Stimulated activated CD8-positive, alpha-beta memory T cell treated with anti-CD3 and anti-CD28 coated beads, Interleukin-7, amount 100 ng/mL, for 24 hours (primary cell): ENCODE measurements around the gene IP6K2.
"Not testable (repeated sequence)": the region's sequence is repeated elsewhere in the genome, so short reads cannot be mapped to it uniquely, and the experiment has no call there.

Source experiments
- DNase-seq: peaks from one replicate; pipeline ENCODE4 v3.0.0-alpha.2; 2020; ENCODE audit warnings: low read depth

The IP6K2 gene

DNA sequence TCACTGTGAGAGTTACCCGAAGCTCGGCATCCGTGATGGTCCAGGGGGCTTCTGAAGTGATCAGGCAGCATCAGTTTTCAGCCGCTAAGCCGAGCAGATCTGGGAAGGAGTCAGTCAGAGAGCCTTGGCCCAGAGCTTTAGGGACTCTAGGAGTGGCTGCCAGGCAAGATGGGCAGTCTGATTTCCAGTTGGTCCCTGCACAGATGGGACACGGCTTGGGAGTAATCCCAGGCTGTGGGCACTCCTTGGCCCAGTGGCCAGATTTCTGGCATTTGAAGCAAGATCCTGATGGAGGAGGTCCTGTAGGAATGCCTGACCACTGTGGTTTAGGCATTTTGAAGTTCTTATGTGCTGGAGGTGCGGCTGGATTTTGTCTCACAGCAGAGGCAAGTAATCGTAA, 10.5 kb upstream of the IP6K2 start:
- no peak for DNase-seq

DNA sequence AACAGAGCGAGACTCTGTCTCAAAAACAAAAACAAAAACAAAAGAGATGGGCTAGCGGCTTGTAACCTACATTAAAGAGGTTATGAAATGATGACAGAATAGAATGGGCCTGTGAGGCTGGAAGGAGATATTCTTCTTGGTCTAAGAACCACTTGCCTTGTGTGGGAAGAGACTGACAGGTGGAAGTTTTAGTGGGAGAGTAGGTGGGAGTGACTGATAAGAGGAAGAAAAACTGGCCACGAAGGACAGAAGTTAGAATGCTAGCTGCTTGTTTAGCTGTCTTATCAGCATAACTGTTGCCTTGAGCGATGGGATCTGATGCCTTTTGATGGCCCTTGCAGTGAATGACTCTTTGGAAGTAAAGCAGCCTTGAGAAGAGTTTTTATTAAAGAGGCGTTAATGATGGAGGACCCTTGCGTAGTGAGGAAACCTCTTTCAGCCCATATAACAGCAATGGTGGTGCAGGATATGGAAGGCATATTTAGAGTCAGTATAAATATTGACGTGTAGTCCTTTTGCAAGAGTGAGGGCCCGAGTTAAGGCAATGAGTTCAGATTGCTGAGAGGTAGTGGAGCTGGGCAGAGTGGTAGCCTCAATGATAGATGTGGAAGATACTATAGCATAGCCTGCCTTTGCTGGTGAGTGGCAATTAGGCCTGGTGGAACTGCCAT, 8.3 kb upstream of the IP6K2 start:
- not testable (repeated sequence) for DNase-seq

DNA sequence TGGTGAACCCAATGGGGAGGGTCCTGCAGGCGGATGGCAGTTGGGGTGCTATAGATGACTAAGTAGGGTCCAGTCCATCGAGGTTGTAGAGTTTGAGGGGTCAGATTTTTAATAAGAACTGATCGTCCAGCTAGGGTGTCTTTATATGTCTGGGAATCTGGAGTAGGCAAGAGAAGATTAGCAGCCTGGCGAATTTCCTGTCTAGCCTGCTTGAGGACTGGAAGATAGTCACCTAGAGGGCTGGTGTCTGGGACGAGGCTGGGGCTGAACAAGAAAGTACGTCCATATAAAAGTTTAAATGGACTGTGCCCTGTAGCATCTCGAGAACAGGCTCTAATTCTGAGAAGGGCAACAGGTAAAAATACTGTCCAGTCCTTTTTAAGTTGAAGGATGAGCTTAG, 6.7 kb upstream of the IP6K2 start:
- DNase-seq = no peak

DNA sequence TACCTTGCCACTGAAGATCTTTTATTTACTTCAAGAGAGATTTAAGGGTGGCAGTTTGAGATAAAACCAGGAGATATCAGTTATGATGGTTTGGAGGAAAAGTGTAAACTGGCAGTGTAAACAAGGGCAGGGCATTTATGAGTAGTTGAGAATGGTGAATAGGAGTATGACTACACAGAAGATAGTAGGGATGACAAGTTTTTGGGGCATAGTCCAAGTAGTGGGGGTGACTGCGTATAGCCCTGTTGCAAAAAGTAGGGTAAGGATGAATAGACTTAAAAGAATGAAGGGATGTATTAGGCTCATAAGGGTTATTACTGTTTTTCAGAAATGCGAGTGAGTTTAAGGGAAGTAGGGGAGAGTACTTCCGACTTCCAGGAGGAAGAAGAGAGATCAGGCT, 6.3 kb upstream of the IP6K2 start:
- DNase-seq = not testable (repeated sequence)

DNA sequence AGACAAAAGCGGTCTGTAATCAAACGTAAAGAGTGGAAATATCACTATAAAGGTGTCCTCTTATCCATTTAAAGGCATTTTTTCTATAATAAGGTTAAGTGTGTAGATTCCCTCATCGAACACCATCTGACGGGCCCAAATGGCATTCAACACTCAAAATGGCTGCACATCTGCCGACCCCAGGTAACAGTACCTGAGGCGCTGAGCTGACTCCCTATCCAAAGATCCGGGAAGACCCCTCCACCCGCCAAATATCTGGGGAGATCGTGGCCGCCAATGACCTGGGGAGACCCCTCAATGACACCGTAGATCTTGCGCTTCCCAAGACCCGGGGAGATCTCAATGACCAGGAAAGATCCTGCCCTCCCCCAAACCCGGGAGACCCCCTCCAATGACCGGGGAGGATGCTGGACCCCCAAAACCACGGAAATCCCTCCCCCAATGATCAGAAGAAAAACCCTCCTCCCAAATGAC, 476 bp downstream of the IP6K2 start:
- no peak for DNase-seq

DNA sequence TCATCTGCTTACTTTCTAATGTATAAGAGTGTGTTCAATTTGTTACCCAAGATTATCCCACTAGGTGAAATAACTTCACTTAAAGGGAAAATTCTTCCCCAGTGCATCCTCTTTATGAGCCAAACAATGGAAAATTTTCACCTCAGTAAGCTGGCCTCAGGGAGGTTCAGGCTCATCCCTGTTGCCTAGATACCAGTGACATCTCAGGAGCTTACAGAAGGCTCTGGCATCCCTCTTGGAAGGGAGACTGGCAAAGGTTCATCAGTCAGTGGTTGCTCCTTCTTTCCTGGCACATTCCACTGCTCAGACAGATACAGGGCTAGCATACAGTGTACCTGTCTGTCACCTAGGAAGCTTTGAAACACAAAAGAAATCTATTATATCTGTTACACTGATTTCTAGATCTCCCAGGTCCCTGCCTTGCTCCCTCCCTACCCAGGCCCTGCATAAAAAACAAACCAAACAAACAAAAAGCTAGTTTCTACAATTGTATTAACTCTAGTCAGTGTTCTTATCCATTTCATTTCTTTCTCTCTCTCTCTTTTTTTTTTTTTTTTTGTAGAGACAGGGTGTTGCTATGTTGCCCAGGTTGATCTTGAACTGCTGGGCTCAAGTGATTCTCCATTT, 1.7 kb downstream of the IP6K2 start:
- DNase-seq = no peak

DNA sequence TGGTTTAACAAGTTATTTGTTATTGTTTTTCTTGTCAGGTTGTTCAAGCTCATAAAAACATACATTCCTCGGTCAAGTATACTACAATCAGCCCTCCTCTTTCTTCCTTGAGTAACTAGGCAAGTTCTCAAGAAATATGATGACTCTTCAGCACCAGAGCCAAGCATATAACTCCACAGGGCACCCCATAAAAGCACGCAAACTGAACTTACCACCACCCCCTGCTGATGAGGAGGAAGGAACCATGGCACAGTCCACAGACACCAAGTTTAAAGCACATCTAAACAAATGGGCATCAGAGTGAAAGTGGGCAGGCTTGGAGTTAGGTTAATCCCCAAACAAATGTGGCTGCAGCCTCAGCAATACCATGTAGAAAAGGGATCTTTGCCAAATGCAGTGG, 5.3 kb downstream of the IP6K2 start:
- no peak for DNase-seq

DNA sequence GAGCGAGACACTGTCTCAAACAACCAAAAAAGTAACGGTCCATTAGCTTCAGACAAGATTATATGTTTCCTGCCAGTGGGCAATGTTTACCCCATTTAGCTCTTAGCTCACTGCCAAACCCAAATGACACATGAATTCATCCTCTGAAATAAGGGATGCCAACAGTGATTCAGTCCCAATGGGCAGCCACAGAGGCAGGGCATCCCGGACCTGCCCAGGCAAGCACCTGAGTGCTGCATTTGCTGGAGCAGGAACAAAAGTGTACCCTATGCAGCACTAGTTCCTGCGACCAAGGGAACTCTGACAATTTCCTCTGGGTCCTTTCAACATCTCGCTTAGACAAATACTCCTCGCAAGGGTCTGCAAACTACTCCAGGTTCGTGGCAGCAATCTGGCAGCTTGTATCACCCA, 8.0 kb downstream of the IP6K2 start:
- no peak for DNase-seq

DNA sequence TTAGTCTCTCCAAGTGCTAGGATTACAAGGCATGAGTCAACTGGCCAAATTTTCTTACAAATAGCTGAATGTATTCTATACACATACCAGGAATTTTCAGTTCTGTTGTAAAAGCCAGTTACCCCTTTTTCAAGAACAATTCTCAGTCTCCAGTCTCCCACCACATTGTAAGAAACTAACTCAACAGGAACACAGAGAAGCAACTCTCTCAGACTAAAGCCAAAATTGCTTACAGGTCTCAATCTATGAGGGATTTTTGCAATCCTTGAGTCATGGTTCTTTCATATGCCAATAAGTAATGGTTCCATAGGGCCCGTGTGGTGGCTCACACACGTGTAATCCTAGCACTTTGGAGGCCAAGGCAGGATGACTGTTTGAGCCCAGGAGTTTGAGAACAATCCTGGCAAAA, 8.5 kb downstream of the IP6K2 start:
- DNase-seq = no peak

DNA sequence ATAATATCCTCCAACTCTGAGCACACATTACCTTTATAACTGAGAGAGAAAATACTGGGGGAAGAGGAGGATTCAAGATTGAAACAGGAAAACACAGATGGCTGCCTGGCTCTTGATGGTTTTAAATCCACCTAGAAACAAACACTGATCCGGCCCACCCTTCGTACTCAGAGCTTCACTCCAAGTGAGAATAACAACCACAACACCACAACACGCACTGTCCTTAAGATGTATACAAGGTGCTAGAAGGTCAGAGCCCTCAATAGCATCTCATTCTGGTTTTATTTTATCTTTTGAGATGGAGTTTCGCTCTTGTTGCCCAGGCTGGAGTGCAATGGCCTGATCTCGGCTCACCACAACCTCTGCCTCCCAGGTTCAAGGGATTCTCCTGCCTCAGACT, 9.9 kb downstream of the IP6K2 start:
- DNase-seq = no peak

DNA sequence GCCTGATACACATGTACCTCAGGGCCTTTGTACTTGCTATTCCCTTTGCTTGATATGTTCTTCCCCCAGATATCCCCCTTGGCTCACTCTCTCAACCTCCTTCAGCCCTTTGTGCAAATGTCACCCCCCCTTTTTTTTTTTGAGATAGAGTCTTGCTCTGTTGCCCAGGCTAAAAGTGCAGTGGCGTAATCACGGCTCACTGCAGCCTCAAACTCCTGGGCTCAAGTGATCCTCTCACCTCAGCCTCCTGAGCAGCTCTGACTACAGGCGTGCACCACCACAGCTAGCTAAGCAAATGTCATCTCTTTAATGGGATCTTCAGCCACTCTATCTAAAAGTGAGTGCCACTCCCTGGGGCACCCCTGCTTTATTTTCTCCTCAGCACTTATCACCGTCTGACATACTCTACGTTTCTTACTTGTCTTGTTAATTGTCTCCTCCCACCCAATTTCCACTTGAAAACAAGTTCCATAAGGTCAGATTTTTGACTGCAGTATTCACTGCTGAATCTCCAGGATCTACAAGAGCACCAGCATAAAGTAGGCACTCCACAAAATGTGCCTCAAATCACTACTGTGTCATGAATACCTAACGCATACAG, 14.6 kb downstream of the IP6K2 start:
- DNase-seq = no peak

DNA sequence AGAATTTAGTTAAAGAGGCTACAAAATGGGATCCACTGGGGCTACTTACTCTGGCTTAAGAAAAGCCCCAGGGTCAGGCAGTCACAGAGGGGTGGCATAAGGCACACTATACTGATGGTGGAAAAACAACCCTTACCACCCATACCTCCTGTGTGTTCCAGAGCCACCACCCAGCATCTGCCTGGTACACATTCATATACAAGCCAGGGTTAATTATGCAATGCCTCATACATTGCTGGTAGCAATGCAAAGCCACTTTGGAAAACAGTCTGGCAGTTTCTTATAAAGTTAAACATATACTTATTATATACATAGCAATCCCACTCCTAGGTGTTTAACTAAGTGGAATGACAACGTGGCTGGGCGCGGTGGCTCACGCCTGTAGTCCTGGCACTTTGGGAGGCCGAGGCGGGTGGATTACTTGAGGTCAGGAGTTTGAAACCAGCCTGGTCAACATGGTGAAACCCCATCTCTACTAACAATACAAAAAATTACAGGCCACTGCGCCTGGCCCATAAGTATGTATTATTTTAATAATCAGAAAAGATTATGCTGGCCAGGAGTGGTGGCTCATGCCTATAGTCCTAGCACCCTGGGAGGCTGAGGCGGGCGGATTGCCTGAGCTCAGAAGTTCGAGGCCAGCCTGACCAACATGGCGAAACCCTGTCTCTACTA, 16.2 kb downstream of the IP6K2 start:
- DNase-seq = no peak

DNA sequence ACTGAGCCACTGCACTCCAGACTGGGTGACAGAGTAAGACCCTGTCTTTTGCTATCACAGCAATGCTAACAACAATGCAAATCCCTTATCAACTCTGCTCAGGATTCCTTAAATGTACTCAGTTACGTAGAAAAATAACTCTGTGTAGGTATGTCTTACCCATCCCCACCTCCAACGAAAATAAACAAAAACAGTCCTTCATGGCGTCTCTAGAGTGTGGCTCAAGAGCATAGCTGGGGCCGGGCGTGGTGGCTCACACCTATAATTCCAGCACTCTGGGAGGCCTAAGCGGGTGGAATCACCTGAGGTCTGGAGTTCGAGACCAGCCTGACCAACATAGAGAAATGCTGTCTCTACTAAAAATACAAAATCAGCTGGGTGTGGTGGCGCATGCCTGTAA, 18.1 kb downstream of the IP6K2 start:
- DNase-seq = no peak

DNA sequence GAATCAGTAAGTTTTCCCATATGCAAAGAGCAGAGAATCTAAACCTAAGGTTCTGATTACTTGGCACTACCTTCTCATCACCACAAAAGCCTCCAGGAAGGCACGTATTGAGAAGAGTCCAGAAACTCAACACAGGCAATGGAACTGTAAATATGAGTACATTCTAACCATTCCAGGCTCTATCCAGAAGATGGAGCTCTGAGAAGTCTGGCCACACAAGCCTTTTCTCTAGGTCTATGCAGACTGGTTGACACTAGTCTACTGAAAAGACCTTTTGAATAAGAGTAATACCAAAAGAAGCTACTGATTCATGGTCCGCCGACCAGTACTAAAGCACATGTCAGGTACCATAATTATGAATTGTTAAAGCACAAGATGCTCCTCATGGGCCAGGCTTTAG, 19.1 kb downstream of the IP6K2 start:
- DNase-seq = no peak

DNA sequence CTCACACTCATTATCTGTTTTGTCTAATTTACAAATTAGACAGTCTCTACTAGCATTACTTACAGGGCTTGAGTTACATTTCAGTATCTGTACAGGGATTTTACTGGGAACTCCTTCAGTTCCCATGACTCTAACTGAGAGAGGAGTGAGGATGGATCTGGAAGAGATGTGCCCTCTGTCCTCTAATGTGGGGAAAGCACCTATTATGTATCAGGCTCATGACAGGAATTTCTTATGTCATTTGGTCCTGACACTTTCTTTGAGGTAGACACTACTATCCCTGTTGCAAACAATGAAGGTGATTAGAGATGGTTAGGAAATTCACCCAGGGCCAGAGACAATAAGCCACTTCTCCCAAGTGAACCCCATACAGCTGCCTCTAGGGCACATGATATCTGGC, 20.4 kb downstream of the IP6K2 start:
- no peak for DNase-seq

DNA sequence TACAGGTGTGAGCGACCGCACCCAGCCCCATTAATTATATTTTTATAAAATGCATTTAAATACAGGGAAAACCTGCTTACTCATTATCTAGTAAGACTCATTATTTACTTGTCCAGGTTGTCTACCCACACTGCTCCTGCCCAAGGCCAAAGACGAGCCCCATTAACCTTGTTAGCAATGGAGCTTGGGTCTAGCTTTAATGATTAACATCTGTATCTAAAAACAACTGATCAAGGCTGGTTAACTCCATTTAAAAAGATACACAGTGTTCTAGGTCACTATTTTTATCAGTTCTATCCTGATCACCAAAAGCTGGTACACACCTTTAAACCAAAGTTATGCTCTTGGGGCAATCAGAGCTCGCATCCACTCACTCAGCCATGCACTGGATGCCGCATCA, 20.9 kb downstream of the IP6K2 start:
- DNase-seq = no peak

DNA sequence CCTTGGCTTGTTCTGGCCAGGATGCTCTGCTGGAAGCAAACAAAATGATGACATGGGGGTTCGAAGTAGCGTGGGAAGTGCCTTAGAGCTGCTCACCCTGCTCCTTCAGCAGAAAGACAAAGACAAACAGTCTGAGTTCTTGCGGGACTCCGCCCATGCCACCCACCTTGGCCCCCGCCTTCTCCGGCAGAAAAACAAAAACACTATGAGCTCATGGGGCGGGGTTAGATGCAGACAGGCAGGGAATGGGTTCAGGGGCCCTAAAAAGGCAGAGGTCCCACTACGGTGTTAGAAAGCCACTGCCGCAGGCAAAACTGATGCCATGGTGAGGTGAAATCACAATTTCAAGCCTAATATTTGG, 21.6 kb downstream of the IP6K2 start:
- no peak for DNase-seq

DNA sequence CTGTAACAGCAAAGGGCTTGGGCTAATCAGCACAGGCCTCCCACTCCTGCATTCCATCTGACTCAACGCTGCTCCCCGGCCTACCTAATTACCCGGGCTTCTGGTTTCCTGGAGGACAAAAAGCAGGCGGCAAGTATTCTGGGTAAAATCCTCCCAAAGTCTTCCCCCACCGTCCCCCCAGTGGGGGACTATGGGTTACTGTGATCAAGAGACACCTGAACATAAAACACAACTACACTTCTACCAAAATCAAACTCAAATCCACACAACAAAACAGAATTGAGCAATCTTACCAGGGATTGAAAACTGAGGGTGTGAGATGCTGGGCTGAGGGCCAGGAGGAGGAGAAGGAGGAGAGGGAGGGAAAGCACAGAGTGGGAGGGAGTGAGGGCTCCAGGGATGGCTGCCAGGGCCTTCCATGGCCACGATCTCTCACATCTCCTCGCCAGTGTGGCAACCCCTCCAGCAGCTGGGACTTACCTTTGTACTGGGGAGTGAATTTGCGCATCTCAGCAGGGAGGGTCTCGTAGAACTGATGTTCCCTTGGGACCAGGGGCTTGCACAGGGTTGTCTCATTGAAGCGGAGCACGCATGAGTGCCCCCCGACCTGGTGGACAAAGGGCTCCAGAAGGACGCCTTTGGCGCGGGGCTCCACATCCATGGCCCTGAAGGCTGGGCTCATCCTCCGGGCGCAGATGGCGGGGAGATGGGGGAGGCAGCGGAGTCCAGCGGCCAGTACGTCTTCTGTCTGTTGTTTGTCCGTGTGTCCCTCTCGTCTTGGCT, 22.2 kb downstream of the IP6K2 start:
- DNase-seq = no peak

DNA sequence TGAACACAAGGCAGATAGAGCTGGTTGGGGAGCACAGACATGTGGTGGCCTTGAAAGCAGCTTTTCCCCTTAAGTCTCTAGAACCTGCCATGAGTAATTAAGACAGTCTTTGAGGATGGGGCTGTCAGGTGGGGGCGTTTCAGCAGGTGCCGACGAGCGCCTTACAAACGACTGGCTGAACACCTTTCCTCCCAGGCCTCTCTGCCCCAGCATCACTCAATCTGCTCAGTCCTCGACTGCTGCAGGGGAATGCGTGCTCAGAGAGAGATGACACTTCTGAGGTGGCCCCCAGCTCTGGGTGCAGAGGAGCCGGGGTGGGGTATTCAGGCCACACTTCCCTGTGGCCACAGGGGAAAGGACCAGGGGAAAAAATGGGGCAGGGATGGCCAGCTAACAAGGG, 23.2 kb downstream of the IP6K2 start:
- DNase-seq = no peak

DNA sequence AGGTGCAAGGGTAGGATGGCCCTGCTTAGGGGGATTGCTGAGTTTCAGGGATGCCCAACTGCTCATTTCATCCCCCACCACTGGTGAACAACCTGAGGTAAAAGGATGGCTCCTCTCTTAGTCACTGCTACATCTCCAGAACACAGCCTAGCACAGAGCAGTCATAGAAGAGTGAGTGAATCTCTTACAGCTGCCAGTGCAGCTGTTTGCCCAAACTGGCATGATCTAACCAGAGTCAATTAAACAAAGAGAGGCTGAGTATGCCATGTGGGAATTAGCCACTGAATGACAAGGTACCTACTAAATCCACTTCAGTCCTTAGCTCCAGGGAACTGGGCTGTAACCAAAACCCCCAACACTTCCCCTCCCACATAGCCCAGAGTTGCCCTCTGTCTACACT, 24.5 kb downstream of the IP6K2 start:
- no peak for DNase-seq

DNA sequence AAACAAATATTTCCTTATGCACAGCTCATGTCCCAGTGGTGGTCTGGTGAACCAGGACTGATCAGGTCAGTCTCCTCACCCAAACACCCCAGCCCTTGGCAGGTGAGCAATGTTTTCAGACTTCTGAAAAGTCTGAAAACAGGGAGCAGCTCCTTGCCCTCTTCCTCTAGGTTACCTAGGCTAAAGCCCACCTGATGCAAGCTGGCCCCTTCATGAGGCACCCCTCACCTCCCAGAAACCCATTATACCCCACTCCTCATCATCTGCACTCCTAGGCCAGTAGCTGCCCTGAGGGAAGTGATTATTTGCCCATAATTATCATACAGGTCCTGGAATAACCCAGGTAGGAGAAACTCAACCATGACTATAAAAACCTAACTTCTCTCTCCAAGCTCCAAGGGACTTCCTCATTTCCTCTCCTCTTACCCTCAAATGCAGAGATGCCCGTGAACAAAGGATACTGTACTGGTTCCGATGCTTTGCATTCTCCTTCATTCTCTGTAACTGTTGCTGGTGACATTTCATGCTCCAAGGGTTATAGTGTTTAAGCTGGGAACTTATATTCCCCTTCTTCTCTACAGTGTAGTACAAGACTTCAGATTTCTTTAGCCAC, 26.1 kb downstream of the IP6K2 start:
- no peak for DNase-seq

DNA sequence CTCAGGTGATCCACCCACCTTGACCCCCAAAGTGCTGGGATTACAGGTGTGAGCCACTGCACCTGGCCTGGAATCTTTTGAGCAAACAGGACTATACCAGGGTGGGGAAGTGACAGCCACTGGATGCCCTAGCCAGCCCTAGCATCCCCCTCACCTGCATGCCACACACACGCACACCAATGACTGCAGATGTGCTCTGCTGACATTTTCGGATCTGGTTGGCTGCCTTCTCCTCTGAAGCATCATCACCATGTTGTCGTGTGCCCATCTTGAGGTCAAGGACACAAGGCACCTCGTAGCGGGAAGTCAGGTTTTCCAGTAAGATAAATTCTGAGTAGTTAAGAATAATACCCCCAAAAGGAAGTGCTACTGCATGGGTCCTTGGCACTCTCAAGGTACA, 27.6 kb downstream of the IP6K2 start:
- no peak for DNase-seq
